ENCODE measurements around the gene TMEM243. TPM values are rescaled to one million over a fixed set of nuclear protein-coding genes. Genes with fewer than 3 reads are reported as not detected.

The TMEM243 gene
- total and polyA plus RNA-seq, 2 donors (not counting 1 experiment from before 2014, with no cell fraction given), result 25.6 to 42.8 TPM

- DNase-seq (ENCODE audit: low read depth in 2 of 2), result no peak
- H3K9ac ChIP-seq (ENCODE audit: insufficient read depth, low read length), result no peak overlapping the region
- H3K79me2 ChIP-seq (ENCODE audit: control insufficient read depth, insufficient read depth, low read length), result no peaks in the 10 kb centered on the region
- H3K27me3 ChIP-seq (ENCODE audit: control insufficient read depth, insufficient read depth, low read length), result no peaks in the 10 kb centered on the region
- no peak overlapping the region for H3K4me3 ChIP-seq (replicated peaks in 1 of 4; ENCODE audit: control extremely low read depth in 1 of 4, insufficient read depth in 1 of 4, low read depth in 3 of 4, low read length in 4 of 4)
- H3K9me3 ChIP-seq (ENCODE audit: control insufficient read depth, insufficient read depth, low read depth, low read length), result no peaks in the 10 kb centered on the region
- no peaks in the 10 kb centered on the region for H4K20me1 ChIP-seq (ENCODE audit: control insufficient read depth, extremely low read depth, insufficient read depth, low read length)
- TF ChIP-seq EZH2 (IDR thresholded peaks at IDR 0.05; ENCODE audit: low read length, missing control alignments) (no peak), CTCF (conservative IDR thresholded peaks at IDR 0.05 in 1 of 2, IDR thresholded peaks at IDR 0.05 in 1 of 2; ENCODE audit: low read depth in 1 of 2, low read length in 2 of 2) (no peak)
- H3K4me2 ChIP-seq (ENCODE audit: extremely low read depth, insufficient read depth, low read length), result no peak overlapping the region
- H3K4me1 ChIP-seq (ENCODE audit: control insufficient read depth, extremely low read depth, insufficient read depth, low read length), result no peaks in the 10 kb centered on the region
- H2AFZ ChIP-seq (ENCODE audit: low read length), result no peak overlapping the region
- H3K27ac ChIP-seq (ENCODE audit: insufficient read depth, low read length), result no peak overlapping the region
- H3K36me3 ChIP-seq (ENCODE audit: control insufficient read depth, insufficient read depth, low read length), result peaks cover 16% of the 10 kb centered on the region
Observed at GRCh38 chr7:87170828-87171227, 48.7 kb downstream of the TMEM243 start.

- no peak overlapping the region for H3K27ac ChIP-seq (ENCODE audit: insufficient read depth, low read length)
- no peak overlapping the region for H3K4me3 ChIP-seq (replicated peaks in 1 of 4; ENCODE audit: control extremely low read depth in 1 of 4, insufficient read depth in 1 of 4, low read depth in 3 of 4, low read length in 4 of 4)
- no peaks in the 10 kb centered on the region for H3K4me1 ChIP-seq (ENCODE audit: control insufficient read depth, extremely low read depth, insufficient read depth, low read length)
- H4K20me1 ChIP-seq (ENCODE audit: control insufficient read depth, extremely low read depth, insufficient read depth, low read length), result no peaks in the 10 kb centered on the region
- no peak for TF ChIP-seq EZH2 (IDR thresholded peaks at IDR 0.05; ENCODE audit: low read length, missing control alignments)
- TF ChIP-seq CTCF (conservative IDR thresholded peaks at IDR 0.05 in 1 of 2, IDR thresholded peaks at IDR 0.05 in 1 of 2; ENCODE audit: low read depth in 1 of 2, low read length in 2 of 2), result no peak
- DNase-seq (ENCODE audit: low read depth in 2 of 2), result no peak
- H2AFZ ChIP-seq (ENCODE audit: low read length), result no peak overlapping the region
- no peak overlapping the region for H3K4me2 ChIP-seq (ENCODE audit: extremely low read depth, insufficient read depth, low read length)
- H3K27me3 ChIP-seq (ENCODE audit: control insufficient read depth, insufficient read depth, low read length), result no peaks in the 10 kb centered on the region
- H3K79me2 ChIP-seq (ENCODE audit: control insufficient read depth, insufficient read depth, low read length), result peaks cover 33% of the 10 kb centered on the region
- H3K36me3 ChIP-seq (ENCODE audit: control insufficient read depth, insufficient read depth, low read length), result peaks cover 6% of the 10 kb centered on the region
- H3K9me3 ChIP-seq (ENCODE audit: control insufficient read depth, insufficient read depth, low read depth, low read length), result no peaks in the 10 kb centered on the region
- H3K9ac ChIP-seq (ENCODE audit: insufficient read depth, low read length), result no peak overlapping the region
Observed at GRCh38 chr7:87164433-87164832, 55.1 kb downstream of the TMEM243 start.

GRCh38 chr7:87159538-87159937 lies 60.0 kb downstream of the TMEM243 start:
- Histone ChIP-seq H3K9ac (ENCODE audit: insufficient read depth, low read length) (no peak overlapping the region), H3K27ac (ENCODE audit: insufficient read depth, low read length) (no peak overlapping the region), H3K79me2 (ENCODE audit: control insufficient read depth, insufficient read depth, low read length) (peaks cover 79% of the 10 kb centered on the region), H3K4me1 (ENCODE audit: control insufficient read depth, extremely low read depth, insufficient read depth, low read length) (peaks cover 6% of the 10 kb centered on the region), H2AFZ (ENCODE audit: low read length) (no peak overlapping the region), H3K27me3 (ENCODE audit: control insufficient read depth, insufficient read depth, low read length) (no peaks in the 10 kb centered on the region), H3K9me3 (ENCODE audit: control insufficient read depth, insufficient read depth, low read depth, low read length) (no peaks in the 10 kb centered on the region), H3K4me2 (ENCODE audit: extremely low read depth, insufficient read depth, low read length) (no peak overlapping the region), H3K36me3 (ENCODE audit: control insufficient read depth, insufficient read depth, low read length) (no peaks in the 10 kb centered on the region), H3K4me3 (replicated peaks in 1 of 4; ENCODE audit: control extremely low read depth in 1 of 4, insufficient read depth in 1 of 4, low read depth in 3 of 4, low read length in 4 of 4) (no peak overlapping the region), H4K20me1 (ENCODE audit: control insufficient read depth, extremely low read depth, insufficient read depth, low read length) (no peaks in the 10 kb centered on the region)
- no peak for DNase-seq (ENCODE audit: low read depth in 2 of 2)
- no peak for TF ChIP-seq CTCF (conservative IDR thresholded peaks at IDR 0.05 in 1 of 2, IDR thresholded peaks at IDR 0.05 in 1 of 2; ENCODE audit: low read depth in 1 of 2, low read length in 2 of 2)
- no peak for TF ChIP-seq EZH2 (IDR thresholded peaks at IDR 0.05; ENCODE audit: low read length, missing control alignments)
